ENCODE results near the gene KCTD8.

Gene KCTD8

GRCh38 chr4:44162538-44163270 lies 285.9 kb downstream of the KCTD8 start:
- DNase-seq (ENCODE audit: low read depth): no peak

DNA sequence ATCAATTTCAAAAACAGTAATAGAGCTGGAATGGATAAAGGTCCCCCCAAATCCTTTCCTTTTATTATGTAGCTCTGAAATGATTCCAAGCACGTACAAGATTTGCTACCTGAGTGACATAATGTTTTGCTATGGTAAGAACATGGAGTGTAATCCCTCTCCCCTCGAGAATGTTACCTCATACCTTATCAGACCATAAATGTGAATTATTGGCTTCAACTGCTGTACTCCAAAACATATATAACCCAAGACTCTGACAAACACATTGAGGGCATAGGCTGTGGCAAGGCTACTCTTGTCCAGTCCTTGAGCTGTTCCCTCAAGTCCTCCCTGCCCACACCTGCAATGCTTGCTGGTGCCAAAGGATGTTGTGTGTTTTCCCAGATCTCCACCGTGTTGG lies 286.9 kb downstream of the KCTD8 start:
- no peak for DNase-seq (ENCODE audit: low read depth)

DNA sequence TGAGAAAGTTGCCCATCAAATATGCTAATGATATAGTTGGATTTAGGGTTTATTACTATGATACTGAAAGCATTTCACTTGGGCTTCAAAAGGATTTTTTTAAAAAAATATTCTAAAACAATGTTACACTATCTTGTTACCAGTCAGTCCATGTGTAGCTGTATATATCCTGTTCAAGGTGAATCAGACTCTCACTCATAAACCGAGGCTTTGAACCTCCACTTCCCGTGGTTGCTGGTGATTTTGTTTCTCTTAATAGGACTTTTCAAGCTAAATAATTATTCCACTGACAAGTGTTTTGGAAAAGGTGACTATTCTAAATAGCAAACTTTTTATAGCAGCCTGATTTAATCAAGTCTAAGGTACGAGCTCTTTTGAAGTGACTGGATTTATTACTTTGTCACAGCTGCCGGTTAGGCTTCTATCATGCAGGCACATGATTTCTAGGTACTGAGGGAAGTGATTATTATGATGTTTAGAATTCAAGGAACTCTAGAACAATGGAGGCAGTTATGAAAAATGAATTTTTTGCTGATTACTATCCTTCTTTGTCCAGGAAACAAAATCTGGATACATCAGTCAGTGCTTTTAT lies 287.7 kb downstream of the KCTD8 start:
- no peak for DNase-seq (ENCODE audit: low read depth)

DNA sequence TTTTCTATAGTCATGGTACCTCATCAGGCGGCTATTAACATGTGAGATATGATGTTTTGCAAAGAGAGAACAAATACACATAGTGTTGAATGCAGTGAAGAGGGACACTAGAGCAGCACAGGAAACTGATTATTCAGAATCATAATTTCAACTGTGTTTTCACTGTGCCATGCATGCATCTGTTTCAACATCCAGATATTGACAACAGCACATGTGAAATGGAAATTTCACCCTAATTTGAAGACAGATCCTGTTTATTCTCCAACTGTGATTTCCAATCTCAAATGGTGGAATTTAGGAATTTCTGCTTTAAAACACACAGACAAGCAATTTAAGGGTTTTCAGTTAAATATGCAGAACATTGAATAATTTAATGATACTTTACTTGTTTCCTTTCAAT lies 288.6 kb downstream of the KCTD8 start:
- no peak for DNase-seq (ENCODE audit: low read depth)

GRCh38 chr4:44157611-44158277 lies 290.9 kb downstream of the KCTD8 start:
- DNase-seq (ENCODE audit: low read depth): no peak

GRCh38 chr4:44150091-44150576 lies 298.5 kb downstream of the KCTD8 start:
- no peak for DNase-seq (ENCODE audit: low read depth)

DNA sequence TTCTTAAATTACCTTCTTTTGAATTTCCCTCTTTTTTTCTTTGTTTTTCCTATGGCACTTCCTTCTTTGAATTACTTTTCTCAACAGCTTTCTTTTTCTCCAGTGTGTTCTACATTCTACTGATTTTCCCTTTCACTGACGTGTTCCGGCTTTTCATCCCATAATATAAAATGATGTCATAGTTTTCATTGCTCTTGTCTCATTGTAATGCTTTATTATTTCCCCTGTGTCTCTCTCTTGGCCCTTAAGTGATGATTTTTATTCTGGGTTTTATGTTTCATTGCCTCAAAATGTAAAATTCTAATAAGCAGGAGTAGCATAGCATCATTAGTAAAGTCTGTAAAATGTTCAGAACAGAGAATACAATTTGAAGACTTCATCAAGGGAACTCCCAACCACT lies 299.3 kb downstream of the KCTD8 start:
- no peak for DNase-seq (ENCODE audit: low read depth)

GRCh38 chr4:44147571-44148075 lies 301.0 kb downstream of the KCTD8 start:
- no peak for DNase-seq (ENCODE audit: low read depth)

- no peak for DNase-seq (ENCODE audit: low read depth)
Measured at GRCh38 chr4:44146516-44146915, 302.1 kb downstream of the KCTD8 start.

GRCh38 chr4:44145868-44146267 lies 302.7 kb downstream of the KCTD8 start:
- DNase-seq (ENCODE audit: low read depth): no peak

DNA sequence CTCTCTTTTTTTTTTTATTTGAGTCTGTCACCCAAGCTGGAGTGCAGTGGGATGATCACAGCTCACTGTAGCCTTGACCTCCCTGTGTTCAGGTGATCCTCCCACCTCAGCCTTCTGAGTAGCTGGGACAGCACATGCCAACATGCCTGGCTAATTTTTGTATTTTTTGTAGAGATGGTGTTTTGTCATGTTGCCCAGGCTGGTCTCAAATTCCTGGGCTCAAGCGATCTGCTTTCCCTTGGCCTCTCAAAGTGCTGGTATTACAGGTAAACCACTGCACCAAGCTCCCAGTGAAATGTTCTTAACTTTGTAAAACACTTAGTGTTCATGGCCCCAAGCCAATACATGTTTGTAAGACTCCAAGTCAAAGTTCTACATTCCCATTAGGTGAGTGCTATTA lies 316.1 kb downstream of the KCTD8 start:
- no peak for DNase-seq (ENCODE audit: low read depth)

All from stimulated activated CD8-positive, alpha-beta memory T cell treated with anti-CD3 and anti-CD28 coated beads, Interleukin-15, amount 100 ng/mL, for 1 hour (primary cell).